Epithelial cell of esophagus (primary cell): ENCODE results near the gene CERS2.
A peak's percentile ranks its signal among the peaks of the same experiment; 100 is the strongest.

Experiments
- DNase-seq: peaks from one replicate; pipeline ENCODE4 v3.0.0; 2010; ENCODE audit warnings: low read depth
- H3K4me3 ChIP-seq: 2 replicates; pipeline ENCODE4 v1.5.1; 2011; ENCODE audit warnings: mild to moderate bottlenecking, low read length, control low read depth
- TF ChIP-seq, protein P1 (sequence below): IDR thresholded peaks from 2 replicates; pipeline ENCODE4 v1.5.1; 2011; ENCODE audit warnings: low read depth, mild to moderate bottlenecking, low read length, control low read depth, inconsistent platforms; ENCODE audit not compliant: insufficient read depth; ENCODE audit errors: missing control alignments

The CERS2 gene

DNA sequence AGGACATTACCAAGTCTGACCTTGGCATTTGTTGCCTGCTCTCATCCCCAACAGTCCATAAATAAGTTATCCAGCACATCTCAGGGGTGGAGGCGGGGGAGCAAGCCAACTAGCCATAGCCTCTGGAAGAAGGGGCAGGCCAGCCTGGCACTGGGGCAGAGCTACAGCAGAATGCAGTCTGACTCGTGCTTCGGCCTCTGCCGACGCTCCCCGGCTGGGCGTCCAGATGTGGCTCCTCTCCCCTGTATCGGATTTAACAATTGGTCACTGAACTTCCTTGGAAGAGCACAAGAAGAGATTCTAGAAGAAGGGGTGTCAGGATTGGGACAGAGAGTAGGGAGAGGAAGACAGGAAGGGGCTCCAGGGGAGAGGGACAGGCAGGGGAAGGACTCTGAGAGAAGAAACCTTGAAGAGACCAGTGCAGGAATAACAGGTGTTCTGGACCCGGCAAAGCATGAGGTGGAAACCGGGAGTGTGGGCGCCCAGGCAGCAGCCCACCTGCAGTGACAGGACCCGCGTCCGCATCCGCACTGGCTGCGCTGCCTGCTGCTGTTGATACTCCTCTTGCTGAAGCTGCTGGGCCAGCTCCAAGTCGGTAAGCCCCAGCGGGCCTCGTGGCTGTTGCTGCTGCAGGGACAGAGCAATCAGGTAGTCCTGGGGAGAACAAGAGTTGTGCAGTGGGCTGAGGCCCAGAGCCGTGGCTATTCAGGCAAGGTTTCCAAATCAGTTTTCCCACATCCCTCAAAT is 22.7 kb upstream of the CERS2 start:
- H3K4me3 ChIP-seq = no peak overlapping the region
- no peak for DNase-seq
- TF ChIP-seq, protein P1, sequence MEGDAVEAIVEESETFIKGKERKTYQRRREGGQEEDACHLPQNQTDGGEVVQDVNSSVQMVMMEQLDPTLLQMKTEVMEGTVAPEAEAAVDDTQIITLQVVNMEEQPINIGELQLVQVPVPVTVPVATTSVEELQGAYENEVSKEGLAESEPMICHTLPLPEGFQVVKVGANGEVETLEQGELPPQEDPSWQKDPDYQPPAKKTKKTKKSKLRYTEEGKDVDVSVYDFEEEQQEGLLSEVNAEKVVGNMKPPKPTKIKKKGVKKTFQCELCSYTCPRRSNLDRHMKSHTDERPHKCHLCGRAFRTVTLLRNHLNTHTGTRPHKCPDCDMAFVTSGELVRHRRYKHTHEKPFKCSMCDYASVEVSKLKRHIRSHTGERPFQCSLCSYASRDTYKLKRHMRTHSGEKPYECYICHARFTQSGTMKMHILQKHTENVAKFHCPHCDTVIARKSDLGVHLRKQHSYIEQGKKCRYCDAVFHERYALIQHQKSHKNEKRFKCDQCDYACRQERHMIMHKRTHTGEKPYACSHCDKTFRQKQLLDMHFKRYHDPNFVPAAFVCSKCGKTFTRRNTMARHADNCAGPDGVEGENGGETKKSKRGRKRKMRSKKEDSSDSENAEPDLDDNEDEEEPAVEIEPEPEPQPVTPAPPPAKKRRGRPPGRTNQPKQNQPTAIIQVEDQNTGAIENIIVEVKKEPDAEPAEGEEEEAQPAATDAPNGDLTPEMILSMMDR = no peak

DNA sequence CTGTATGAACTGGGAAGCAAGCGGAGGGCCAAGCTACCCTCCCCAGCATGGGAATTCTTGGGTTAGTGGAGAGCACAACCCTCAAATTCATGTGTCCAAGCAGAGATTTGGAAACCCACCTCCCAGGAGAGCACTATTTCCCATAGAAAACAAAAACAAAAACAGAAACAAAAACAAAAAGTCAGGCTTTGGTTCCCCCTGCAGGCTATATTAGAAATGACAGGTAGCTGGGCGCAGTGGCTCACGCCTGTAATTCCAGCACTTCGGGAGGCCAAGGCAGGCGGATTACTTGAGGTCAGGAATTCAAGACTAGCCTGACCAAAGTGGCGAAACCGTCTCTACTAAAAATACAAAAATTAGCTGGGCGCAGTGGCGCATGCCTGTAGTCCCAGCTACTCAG is 21.3 kb upstream of the CERS2 start:
- DNase-seq = peak; percentile 28
- no peak overlapping the region for H3K4me3 ChIP-seq
- TF ChIP-seq, protein P1 = peak; percentile 68

DNA sequence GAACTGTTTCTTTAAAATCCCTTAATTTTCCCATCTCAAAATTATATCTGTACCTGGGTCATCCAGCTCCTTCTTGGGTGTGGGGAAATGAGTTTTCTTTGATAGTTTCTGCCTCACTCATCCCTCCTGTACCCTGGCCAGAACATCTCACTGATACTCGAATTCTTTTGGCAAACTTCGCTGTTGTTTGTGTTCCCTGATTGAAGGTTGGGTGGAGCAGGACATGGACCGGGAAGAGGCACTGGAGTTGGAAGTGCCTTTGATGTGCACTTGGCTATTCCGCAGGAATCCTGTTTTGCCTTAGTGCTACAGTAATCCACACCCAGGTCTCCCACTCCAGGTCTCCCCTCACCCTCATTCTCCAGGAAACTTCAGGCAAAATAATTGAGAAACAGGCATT is 20.8 kb upstream of the CERS2 start:
- TF ChIP-seq, protein P1 = no peak
- DNase-seq = no peak
- H3K4me3 ChIP-seq = no peak overlapping the region

DNA sequence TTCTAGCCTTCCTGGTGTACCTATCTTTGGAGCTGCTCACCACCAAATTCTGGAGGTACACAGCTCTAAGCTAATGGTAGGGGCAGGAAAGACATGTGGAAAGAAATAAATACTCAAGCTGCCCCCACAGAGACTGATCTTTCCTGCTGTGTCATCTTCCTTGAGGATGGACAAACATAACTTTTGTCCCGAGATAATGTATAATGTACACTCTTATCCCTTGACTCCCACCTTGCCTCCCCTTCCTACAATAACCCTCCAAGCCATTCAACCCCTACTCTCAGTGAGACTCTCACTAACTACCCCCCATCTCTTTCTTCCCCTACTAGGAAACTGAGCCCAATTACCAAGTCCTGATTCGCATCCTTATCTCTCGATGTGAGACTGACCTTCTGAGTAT is 19.6 kb upstream of the CERS2 start:
- DNase-seq = no peak
- TF ChIP-seq, protein P1 = no peak
- no peak overlapping the region for H3K4me3 ChIP-seq

DNA sequence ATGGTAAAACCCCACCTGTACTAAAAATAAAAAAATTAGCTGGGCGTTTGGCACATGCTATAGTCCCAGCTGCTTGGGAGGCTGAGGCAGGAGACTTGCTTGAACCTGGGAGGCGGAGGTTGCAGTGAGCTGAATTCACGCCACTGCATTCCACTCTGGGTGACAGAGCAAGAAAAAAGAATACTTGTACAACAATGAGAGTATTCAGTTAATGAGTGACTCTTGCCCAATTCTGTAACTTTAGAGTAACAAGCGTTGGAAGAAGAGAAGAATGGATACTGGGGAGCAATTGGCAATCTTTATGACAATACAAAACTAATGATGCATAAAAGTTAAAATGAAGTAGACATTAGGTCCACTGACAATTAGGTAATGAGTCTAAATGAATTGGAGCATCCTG is 18.0 kb upstream of the CERS2 start:
- no peak overlapping the region for H3K4me3 ChIP-seq
- TF ChIP-seq, protein P1 = no peak
- no peak for DNase-seq

DNA sequence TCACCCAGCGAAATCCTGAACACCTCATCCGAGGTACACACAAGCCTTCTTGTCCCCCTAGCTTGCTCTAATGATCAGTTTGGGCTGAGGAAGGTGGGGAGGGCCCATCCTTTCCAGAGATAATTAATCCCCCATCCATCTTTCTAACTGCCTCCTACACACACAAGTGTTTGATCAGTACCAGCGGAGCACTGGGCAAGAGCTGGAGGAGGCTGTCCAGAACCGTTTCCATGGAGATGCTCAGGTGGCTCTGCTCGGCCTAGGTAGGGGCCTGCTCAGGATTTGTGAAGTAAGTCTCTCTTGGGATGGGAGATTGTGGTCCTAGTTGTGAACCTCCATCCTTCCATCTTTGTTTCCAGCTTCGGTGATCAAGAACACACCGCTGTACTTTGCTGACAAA is 13.3 kb upstream of the CERS2 start:
- no peak overlapping the region for H3K4me3 ChIP-seq
- DNase-seq = no peak
- TF ChIP-seq, protein P1 = no peak
